GM19099 (cell line): ENCODE measurements around the gene HAPLN3.

Source experiments
- POLR2A ChIP-seq: IDR thresholded peaks from 3 replicates; pipeline ENCODE4 v1.6.1; 2011; ENCODE audit warnings: low read depth; ENCODE audit not compliant: insufficient read length; ENCODE audit errors: extremely low read depth

Gene HAPLN3

DNA sequence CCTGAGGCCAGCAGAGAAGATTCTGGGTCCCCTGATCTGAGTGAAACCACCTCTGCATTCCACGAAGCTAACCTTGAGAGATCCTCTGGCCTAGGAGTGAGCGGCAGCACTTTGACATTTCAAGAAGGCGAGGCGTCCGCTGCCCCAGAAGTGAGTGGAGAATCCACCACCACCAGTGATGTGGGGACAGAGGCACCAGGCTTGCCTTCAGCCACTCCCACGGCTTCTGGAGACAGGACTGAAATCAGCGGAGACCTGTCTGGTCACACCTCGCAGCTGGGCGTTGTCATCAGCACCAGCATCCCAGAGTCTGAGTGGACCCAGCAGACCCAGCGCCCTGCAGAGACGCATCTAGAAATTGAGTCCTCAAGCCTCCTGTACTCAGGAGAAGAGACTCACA is 36.4 kb downstream of the HAPLN3 start:
- no peak for TF ChIP-seq POLR2A

DNA sequence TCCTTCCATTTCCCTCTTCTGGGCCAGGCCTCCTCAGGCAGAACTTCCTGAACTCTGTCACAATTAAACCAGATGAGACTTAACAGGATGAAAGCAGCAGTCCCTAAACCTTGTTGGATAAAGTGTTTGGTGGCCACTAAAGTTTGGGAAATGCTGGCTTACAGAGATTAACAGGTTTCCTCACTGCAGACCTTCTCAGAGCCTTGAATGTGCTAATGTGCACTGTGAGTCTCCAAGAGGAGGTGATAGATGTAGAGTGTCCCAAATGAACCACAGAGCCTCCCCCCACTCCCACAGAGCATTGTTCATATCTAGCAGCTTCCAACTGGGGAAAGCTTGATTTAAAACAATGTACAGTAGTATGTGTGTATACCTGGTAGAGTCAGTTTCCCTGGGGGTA is 42.9 kb downstream of the HAPLN3 start:
- TF ChIP-seq POLR2A = no peak

GRCh38 chr15:88849376-88850072 is 45.8 kb downstream of the HAPLN3 start:
- TF ChIP-seq POLR2A = no peak

DNA sequence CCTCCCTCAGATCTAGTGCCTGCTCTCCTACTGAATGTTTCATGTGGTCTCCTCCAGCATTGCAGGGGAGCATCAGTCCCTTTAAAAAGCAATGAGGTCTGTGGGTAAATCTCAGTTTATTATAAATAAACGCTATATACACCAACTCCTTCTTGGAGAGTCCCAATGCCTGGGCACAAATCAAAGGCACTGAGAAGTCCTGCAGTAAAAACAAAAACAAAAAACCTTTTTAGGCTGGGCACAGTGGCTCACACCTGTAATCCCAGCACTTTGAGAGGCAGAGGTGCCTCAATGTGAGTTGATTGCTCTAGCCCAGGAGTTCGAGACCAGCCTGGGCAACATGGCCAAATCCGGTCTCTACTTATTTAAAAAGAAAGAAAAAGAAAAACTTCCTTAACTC is 47.1 kb downstream of the HAPLN3 start:
- no peak for TF ChIP-seq POLR2A

- no peak for TF ChIP-seq POLR2A
These were observed 48.2 kb downstream of the HAPLN3 start for GRCh38 chr15:88847144-88847543.

- no peak for TF ChIP-seq POLR2A
These were observed 49.7 kb downstream of the HAPLN3 start for GRCh38 chr15:88845616-88846015.

GRCh38 chr15:88844749-88845386 is 50.5 kb downstream of the HAPLN3 start:
- no peak for TF ChIP-seq POLR2A

GRCh38 chr15:88843334-88843733 is 52.0 kb downstream of the HAPLN3 start:
- TF ChIP-seq POLR2A = no peak

DNA sequence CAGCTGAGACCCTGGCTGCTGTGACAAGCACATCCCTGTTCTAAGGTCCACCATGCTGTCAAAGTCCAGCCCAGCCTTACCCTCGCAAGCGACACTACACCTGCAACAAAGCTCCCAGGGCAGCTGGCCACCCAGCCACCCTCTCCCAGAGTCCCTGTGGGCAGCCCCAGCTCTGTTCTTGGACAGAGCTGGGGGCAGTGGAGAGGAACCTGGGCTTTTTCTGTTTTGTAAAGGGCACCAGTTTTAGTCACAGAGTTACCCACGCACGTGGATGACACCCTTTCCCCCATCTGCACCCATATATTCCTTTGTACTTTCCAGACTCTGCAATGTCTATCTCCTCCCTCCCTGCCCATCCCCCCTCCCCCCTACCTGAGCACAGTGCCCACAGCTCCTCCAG is 53.2 kb downstream of the HAPLN3 start:
- no peak for TF ChIP-seq POLR2A

DNA sequence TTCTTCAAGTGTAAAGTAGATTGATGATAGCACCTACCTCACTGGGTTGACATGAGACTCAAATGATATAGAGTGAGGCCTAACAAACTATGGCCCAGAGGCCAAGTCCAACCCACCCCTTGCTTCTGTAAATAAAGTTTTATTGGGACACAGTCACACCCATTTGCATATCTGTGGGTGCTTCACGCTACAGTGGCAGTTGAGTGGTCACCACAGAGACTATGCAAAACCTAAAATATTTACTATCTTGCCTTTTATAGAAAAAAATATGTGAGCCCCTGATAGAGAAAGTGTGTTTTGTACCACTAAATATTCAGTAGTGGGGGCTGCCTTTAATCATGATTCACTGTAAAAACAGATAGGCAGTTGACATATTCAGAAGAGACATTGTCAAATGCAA is 54.1 kb downstream of the HAPLN3 start:
- TF ChIP-seq POLR2A = no peak

DNA sequence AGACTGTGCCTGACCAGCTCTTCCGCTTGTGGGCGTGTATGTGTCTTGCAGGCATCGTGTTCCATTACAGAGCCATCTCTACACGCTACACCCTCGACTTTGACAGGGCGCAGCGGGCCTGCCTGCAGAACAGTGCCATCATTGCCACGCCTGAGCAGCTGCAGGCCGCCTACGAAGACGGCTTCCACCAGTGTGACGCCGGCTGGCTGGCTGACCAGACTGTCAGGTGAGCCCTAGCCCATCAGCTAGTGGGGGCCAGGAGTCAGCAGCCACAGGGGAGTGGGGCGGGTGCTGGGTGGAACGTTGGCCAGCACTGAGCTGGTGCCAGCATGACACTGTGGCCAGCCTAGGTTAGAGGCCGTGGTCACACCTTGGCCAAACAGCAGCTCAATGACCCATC is 55.4 kb downstream of the HAPLN3 start:
- TF ChIP-seq POLR2A = no peak

DNA sequence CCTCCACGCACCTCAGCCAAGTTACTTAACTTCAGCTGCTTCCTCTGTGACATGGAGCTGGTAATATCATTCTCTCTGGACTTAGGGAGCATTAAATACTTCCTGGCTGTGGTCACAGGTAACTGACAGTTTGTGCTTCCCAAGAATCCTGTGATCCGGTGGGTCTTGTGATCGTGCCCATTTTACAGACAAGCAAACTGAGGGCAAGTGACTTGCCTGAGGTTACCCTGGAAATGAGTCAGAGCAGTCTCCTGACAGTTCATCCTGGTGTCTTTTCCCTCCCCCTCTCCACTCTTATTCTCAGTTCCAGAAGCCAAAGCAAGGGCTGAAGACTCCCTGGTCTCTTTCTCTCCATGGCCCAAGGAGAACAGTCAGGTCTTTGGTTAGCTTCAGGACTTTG is 56.2 kb downstream of the HAPLN3 start:
- TF ChIP-seq POLR2A = no peak

GRCh38 chr15:88838667-88839066 is 56.7 kb downstream of the HAPLN3 start:
- TF ChIP-seq POLR2A = no peak

GRCh38 chr15:88835646-88836045 is 59.7 kb downstream of the HAPLN3 start:
- TF ChIP-seq POLR2A = no peak

DNA sequence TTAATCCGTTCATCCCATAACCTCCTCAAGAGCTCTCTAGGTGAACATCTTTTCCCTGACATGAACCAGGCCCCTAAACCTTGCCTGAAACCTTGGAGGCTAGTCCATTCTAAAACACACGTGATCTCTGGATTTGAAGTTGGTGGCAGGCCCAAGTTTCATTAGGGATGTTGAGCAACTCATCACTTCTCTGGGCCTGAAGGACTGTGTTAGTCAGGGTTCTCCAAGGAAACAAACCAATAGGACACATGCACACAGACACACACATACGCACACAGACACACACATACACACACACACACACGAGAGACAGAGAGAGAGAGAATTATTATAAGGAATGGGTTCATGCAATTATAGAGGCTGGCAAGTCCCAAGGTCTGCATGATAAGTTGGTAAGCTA is 60.2 kb downstream of the HAPLN3 start:
- TF ChIP-seq POLR2A = no peak

DNA sequence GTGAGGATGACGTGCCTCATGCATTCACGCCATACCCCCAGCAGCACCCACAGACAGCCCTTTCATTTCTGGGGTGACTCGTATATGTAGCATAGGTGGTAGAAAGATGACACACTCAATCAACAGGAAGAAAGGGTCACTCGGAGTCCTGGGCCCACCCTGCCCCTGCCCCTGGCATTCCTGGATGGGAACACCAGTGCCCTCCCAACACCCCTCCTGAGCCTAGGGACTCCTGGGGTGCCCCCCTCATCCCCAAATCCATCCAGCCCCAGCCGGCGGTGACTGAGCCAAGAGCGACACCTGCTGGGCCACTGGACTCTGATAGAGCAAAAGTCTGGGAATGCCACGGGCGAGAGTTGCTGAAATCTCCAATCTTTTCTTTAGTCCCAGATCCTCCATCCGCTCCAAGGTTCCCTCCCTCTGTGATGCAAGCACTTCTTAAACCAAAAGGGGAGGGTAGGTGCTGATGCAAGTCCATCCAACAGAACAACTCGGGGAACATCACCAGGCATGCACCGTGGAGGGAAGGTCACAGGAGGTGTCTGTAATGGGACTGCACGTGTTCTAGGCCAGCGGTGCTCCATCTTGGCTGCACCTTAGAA is 61.0 kb downstream of the HAPLN3 start:
- no peak for TF ChIP-seq POLR2A
